Kidney (tissue), 14 donors: Measurements from ENCODE around the gene SFXN2. TPM values are rescaled to one million over a fixed set of nuclear protein-coding genes. Genes with fewer than 3 reads are reported as not detected.

Experiments used
- DNase-seq, 5 donors: peaks; one replicate each; pipeline ENCODE4 v3.0.0-alpha.2; 2013 to 2020
- FAIRE-seq: peaks from 2 replicates; lab custom pipeline; 2012; peaks lifted over from hg19 to GRCh38; lab: Jason Lieb, UNC
- H3K27ac ChIP-seq, 2 donors: one replicate each; pipeline ENCODE4 v1.7.0; 2013; ENCODE audit warnings: low read depth in 2 of 2, low read length in 2 of 2, inconsistent platforms in 1 of 2
- H3K27me3 ChIP-seq: one replicate; pipeline ENCODE4 v1.7.1; 2013; ENCODE audit warnings: low read length, inconsistent platforms; ENCODE audit not compliant: control insufficient read depth, insufficient read depth
- H3K36me3 ChIP-seq, 3 donors: one replicate each; pipeline versions ENCODE4 v1.7.0 to v1.7.1; 2013; ENCODE audit warnings: low read length in 3 of 3, control low read depth in 1 of 3, inconsistent platforms in 1 of 3; ENCODE audit not compliant: insufficient read depth in 3 of 3, control insufficient read depth in 2 of 3
- H3K4me1 ChIP-seq, 3 donors: one replicate each; pipeline versions ENCODE4 v1.7.0 to v1.7.1; 2013; ENCODE audit warnings: low read length in 3 of 3, inconsistent platforms in 1 of 3, low read depth in 1 of 3; ENCODE audit not compliant: control insufficient read depth in 2 of 3, insufficient read depth in 2 of 3
- H3K4me3 ChIP-seq, 3 donors: one replicate each; pipeline versions ENCODE4 v1.7.0 to v1.8.1; 2013; ENCODE audit warnings: low read length in 3 of 3, control low read depth in 1 of 3, inconsistent platforms in 1 of 3
- H3K9ac ChIP-seq, 3 donors: one replicate each; pipeline versions ENCODE4 v1.7.0 to v1.7.1; 2013; ENCODE audit warnings: low read length in 3 of 3, control low read depth in 1 of 3, inconsistent platforms in 1 of 3
- H3K9me3 ChIP-seq, 3 donors: one replicate each; pipeline versions ENCODE4 v1.7.0 to v1.7.1; 2013; ENCODE audit warnings: low read length in 3 of 3, control low read depth in 1 of 3, inconsistent platforms in 1 of 3; ENCODE audit not compliant: control insufficient read depth in 2 of 3, insufficient read depth in 1 of 3
- intact Hi-C: fragments of 100-400 bp; cut with DNase I; formaldehyde crosslinking; loops from one replicate; pipeline ENCODE4 v1.11.1; 2022
- polyA plus RNA-seq: library from polyadenylated mRNA; stranded (reverse); fragments of 350-450 nt; fragmentation: Illumina TruSeq; extraction: RNeasy Lipid Tissue Mini Kit (QIAGEN cat#74804); gene quantifications from one replicate; pipeline ENCODE4 v1.2.3, GENCODE V29; 2014; ENCODE audit warnings: low read depth, low replicate concordance; ENCODE audit not compliant: insufficient read depth
- total RNA-seq: library from RNA; stranded (reverse); fragmentation: NEBNext Ultra II Directional; extraction: Animal tissue kit (Norgen Biotek cat#: 25700); gene quantifications from one replicate; pipeline ENCODE4 v1.2.1, GENCODE V29; 2021
- TF ChIP-seq, protein P1 (sequence below): IDR thresholded peaks from 3 replicates; pipeline ENCODE4 v1.5.1; 2012; ENCODE audit warnings: mild to moderate bottlenecking, moderate library complexity, borderline replicate concordance; ENCODE audit not compliant: insufficient read depth; ENCODE audit errors: extremely low read depth
- donor health status: control.
- donor health status: control.
- donor health status: control.
- donor health status: control.
- donor health status: control.
- donor health status: DM: yes; HTN: yes; CAD: no.
- donor health status: Normal renal cell carcinoma (clear cell type).

Gene SFXN2
- total and polyA plus RNA-seq, 2 donors from 2014 or later, result 17.3 to 72.1 TPM

- TF ChIP-seq, protein P1, sequence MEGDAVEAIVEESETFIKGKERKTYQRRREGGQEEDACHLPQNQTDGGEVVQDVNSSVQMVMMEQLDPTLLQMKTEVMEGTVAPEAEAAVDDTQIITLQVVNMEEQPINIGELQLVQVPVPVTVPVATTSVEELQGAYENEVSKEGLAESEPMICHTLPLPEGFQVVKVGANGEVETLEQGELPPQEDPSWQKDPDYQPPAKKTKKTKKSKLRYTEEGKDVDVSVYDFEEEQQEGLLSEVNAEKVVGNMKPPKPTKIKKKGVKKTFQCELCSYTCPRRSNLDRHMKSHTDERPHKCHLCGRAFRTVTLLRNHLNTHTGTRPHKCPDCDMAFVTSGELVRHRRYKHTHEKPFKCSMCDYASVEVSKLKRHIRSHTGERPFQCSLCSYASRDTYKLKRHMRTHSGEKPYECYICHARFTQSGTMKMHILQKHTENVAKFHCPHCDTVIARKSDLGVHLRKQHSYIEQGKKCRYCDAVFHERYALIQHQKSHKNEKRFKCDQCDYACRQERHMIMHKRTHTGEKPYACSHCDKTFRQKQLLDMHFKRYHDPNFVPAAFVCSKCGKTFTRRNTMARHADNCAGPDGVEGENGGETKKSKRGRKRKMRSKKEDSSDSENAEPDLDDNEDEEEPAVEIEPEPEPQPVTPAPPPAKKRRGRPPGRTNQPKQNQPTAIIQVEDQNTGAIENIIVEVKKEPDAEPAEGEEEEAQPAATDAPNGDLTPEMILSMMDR, result no peak
Measured at GRCh38 chr10:102775201-102775934, 60.9 kb downstream of the SFXN2 start.

DNA sequence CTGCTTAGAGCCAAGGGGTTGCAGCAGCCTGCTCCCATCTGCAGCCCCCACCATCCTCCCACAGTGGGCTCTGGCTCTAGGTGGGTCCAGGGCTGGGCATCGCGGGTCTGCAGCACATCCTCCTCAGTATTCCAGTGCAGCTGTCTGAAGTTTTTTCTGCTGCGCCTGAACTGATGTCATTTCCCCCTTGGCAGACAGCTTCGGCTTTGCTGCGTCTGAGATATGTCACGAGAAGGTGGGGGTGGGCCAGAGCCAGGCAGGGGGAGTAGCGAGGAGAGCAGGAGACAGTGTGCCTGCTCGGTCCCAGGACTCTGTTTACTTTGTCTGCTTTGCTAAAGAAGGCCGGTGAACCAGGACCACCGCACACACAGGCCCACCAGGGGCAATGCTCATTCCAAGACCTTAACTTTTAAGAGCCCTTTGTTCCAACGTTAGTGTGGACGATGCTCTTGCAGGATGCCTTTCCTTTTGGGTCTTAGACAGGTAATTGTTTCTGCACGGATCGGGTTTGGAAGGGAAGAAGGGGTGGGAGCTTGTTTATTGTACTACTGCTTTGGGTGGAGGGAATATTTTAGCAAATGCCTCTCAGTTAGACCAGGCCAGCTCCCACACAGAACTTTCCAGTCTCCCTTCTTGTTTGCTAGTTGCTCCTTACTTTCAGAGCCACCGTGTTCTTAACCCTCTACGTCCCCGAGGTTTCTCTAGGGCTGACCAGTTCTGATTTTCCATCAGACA, 61.7 kb downstream of the SFXN2 start:
- TF ChIP-seq, protein P1, result no peak
- H3K4me3 ChIP-seq, result peak overlapping the region; percentile 57 to 72 (median 60)
- FAIRE-seq (no peak), DNase-seq (peak; percentile 89 to 96 (median 93))
- no peaks in the 10 kb centered on the region for H3K36me3 ChIP-seq
- H3K27me3 ChIP-seq, result no peaks in the 10 kb centered on the region
- H3K4me1 ChIP-seq, result peaks cover 12 to 56% (median 51%) of the 10 kb centered on the region in 3 donors
- intact Hi-C loops, result no loop called here
- peak overlapping the region; percentile 93 to 98 for H3K27ac ChIP-seq
- H3K9me3 ChIP-seq, result no peaks in the 10 kb centered on the region
- peak overlapping the region; percentile 54 to 81 (median 78) for H3K9ac ChIP-seq

More at GRCh38 chr10:102775201-102775934, 60.9 kb downstream of the SFXN2 start:
- no peaks in the 10 kb centered on the region for H3K27me3 ChIP-seq
- peaks cover 8 to 58% (median 49%) of the 10 kb centered on the region in 3 donors for H3K4me1 ChIP-seq
- H3K9me3 ChIP-seq, result no peaks in the 10 kb centered on the region
- H3K27ac ChIP-seq, result peak overlapping the region; percentile 93 to 98
- no peak for FAIRE-seq
- H3K4me3 ChIP-seq, result peak overlapping the region; percentile 57 to 72 (median 60)
- DNase-seq, result peak in 4 of 5 donors; percentile 21 to 79 (median 56)
- H3K36me3 ChIP-seq, result no peaks in the 10 kb centered on the region
- H3K9ac ChIP-seq, result peak overlapping the region in 2 of 3 donors; percentile 30 to 81
- intact Hi-C loops, result no loop called here

DNA sequence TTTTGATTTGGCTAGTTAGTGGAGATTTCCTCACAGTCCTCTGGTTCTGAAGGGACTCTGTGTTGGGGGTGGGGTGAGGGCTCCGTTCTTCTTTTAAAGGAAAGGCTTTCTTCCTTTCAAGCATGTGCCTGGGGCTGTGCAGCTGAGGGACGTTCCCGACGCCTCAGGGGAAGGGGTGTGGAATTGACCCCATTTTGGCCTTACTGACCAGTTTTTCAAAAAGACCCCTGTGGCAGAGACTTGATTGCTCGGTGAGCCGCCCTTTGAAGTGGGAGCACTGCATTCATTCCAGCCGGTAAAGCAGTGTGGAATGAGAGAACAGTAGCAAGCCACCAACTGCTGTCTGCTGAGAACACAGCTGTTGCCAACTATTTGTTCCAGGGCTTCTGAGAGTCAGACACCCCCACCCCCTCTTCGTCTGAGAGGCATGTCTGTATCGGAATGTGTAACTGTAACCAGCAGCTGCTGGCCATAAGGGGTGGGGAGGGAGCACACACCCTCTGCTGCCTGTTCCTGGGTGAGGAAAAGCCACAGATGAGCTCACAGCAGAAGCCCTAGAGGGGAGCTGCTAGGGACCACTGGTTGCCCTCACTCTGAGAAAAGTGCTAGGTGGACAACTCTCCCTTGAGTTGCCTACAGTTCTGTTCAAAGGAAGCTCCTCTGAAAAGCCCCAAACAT, 62.5 kb downstream of the SFXN2 start:
- Histone ChIP-seq H3K9ac (peak overlapping the region; percentile 54 to 81 (median 78)), H3K36me3 (no peaks in the 10 kb centered on the region), H3K27me3 (no peaks in the 10 kb centered on the region), H3K9me3 (no peaks in the 10 kb centered on the region), H3K27ac (peak overlapping the region; percentile 93 to 98), H3K4me3 (peak overlapping the region; percentile 57 to 72 (median 60)), H3K4me1 (peaks cover 14 to 61% (median 59%) of the 10 kb centered on the region in 3 donors)
- TF ChIP-seq, protein P1, result no peak
- DNase-seq, result peak; percentile 87 to 98 (median 93)
- intact Hi-C loops, result no loop called here
- FAIRE-seq, result no peak
